ENCODE results near the gene MTMR2. TPM values are rescaled to one million over a fixed set of nuclear protein-coding genes. Genes with fewer than 3 reads are reported as not detected.

MTMR2 gene
- total RNA-seq = 10 to 100 TPM; 14.9 to 35.4 TPM

DNA sequence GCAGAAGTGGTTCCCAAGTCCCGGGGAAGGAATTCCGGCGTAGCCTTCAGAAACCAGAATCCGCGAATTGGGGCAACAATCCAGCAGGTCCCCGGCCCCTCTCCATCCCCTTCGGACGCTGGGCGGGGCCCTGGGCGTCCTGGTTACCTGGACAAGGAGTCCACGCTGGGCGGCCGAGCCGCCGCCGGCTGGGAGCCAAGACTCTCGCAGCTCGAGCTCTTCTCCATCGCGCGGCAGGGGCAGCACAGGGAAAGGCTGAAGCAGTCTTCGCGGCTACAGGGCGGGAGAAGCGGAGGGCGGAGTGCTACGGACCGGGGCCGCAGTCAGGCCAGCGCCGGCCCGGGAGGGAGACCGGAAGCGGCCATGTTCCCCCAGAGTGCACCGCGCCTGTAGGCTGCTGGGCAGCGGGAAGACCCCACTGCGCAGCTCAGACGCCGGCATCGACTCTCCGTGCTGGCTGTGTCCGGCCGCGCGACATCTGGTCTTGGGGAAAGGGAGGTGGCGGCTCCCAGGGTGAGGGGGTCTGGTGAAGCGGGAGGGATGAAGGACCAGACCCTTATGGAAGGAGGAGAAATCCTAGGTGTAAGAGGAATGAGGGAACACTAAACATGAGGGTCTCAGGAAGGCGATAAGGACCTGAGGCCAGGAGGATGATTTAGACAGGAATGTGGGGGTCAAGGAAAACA, at the start of gene MTMR2:
Gene MTMR2, minus strand, starts transcription at position 380 of the 686 bp plus-strand sequence. Its CDS starts 153 bp downstream, at position 227.
- Mint-ChIP-seq H3K9me3 (no peaks in the 10 kb centered on the region), H3K27me3 (peaks cover 3% of the 10 kb centered on the region), H3K4me3 (peak within 1 kb of the TSS; percentile 96), H3K4me1 (peaks cover 21% of the 10 kb centered on the region), H3K36me3 (ENCODE audit: low read depth) (no peaks in the 10 kb centered on the region), H3K27ac (peak within 1 kb of the TSS; percentile 98)
- ATAC-seq (replicated peaks) = peak; percentile 95

DNA sequence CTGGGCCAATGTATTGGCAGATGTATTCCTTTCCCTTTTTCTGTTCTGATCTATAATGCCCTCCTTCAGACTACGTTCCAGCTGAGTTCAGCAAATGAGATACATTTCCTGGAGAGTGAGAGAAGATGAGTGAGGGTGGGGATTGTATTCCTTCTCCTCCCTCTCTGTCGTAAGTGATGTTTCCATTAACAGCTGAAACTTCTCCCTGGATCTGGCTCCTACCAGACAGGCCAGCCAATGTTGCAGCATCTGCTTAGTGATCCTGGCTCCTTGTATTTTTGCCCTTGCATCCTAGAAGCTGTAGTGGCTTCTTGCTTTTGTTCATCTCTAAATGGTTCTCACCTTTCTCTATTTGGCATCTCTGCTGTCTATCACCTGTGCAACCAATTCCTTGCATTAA, 48.2 kb upstream of the MTMR2 start:
- no peaks in the 10 kb centered on the region for H3K27me3 Mint-ChIP-seq
- ATAC-seq (replicated peaks) = no peak
- H3K36me3 Mint-ChIP-seq (ENCODE audit: low read depth) = no peaks in the 10 kb centered on the region
- no peaks in the 10 kb centered on the region for H3K9me3 Mint-ChIP-seq
- no peak overlapping the region for H3K4me3 Mint-ChIP-seq
- H3K4me1 Mint-ChIP-seq = no peaks in the 10 kb centered on the region
- no peak overlapping the region for H3K27ac Mint-ChIP-seq

DNA sequence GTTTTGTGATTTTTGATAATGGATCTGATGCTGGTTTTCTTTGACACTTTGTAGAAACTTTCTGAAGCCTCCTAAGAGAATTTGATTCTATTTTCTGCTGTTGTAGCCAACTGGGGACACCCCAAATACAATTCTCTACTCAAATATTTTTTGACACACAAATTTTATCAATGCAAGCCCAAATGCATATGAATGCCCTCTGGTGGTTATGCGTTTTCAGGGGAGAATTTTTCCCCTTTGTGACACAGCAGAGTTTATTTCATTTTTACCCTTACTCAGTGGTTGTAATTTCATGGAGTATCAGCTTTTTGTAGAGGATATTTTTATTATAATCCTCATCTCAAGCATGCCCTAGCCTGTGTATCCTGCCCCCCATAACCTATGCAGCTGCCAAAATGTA, 44.7 kb upstream of the MTMR2 start:
- H3K36me3 Mint-ChIP-seq (ENCODE audit: low read depth) = no peaks in the 10 kb centered on the region
- H3K27me3 Mint-ChIP-seq = no peaks in the 10 kb centered on the region
- H3K4me3 Mint-ChIP-seq = no peak overlapping the region
- no peak for ATAC-seq (replicated peaks)
- no peaks in the 10 kb centered on the region for H3K4me1 Mint-ChIP-seq
- H3K27ac Mint-ChIP-seq = no peak overlapping the region
- no peaks in the 10 kb centered on the region for H3K9me3 Mint-ChIP-seq

DNA sequence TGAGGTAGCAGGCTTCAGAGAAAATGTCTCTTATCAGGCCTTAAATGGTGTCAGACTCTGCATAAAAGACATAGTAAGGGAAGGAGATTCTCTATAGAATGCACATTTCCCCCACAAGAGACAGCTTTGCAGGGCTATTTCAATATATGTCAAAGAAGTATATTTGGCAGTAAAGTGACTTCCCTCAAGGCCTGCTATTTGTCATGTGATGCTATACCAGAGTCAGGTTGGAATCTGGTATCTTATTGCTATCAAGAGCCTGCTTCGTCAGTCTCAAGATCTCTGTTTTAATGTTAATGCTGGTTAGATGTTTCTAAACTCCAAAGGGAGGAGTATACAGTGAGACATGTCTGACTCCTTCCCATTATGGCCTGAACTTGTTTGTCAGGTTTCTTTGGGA, 40.4 kb upstream of the MTMR2 start:
- H3K4me3 Mint-ChIP-seq = no peak overlapping the region
- no peak overlapping the region for H3K27ac Mint-ChIP-seq
- ATAC-seq (replicated peaks) = no peak
- no peaks in the 10 kb centered on the region for H3K9me3 Mint-ChIP-seq
- no peaks in the 10 kb centered on the region for H3K27me3 Mint-ChIP-seq
- H3K4me1 Mint-ChIP-seq = no peaks in the 10 kb centered on the region
- no peaks in the 10 kb centered on the region for H3K36me3 Mint-ChIP-seq (ENCODE audit: low read depth)

DNA sequence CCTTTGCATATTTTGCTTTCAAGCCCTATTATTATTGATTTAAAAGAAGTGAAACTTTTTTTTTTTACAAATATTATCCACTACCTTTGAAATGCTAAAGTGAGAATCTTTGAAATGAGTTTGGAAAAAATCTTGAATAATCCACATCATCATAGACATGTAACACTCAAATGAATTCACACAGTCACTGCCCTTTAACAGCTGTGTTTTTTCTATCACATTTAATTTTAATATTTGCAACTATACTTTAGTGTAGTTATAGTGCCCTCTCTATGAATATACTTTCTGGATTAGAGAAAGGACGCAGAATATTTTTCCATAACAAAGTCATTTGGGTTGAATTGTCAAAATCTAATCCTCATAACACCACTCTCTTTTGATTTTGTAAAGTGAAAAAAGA, 37.9 kb upstream of the MTMR2 start:
- Mint-ChIP-seq H3K36me3 (ENCODE audit: low read depth) (no peaks in the 10 kb centered on the region), H3K27ac (no peak overlapping the region), H3K4me3 (no peak overlapping the region), H3K27me3 (no peaks in the 10 kb centered on the region), H3K9me3 (no peaks in the 10 kb centered on the region), H3K4me1 (no peaks in the 10 kb centered on the region)
- ATAC-seq (replicated peaks) = no peak

DNA sequence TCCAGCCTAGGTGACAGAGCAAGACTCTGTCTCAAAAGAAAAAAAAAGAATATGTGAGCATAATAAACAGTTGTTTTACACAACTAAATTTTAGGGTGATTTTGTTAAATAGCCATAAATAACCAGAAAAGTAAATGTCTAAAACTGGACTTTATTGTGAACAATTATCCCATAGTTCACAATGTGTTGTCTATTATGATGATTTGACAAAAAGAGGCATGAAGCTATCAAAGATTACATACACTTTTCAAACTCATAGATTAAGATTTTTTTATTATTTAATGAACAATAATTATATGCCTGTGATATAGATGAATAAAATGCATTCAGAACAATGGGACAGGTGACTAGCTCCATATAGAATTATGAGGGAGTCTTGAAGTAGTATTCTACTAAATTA, 27.0 kb upstream of the MTMR2 start:
- Mint-ChIP-seq H3K4me1 (no peaks in the 10 kb centered on the region), H3K27me3 (no peaks in the 10 kb centered on the region), H3K27ac (no peak overlapping the region), H3K36me3 (ENCODE audit: low read depth) (no peaks in the 10 kb centered on the region), H3K9me3 (peaks cover 12% of the 10 kb centered on the region), H3K4me3 (no peak overlapping the region)
- ATAC-seq (replicated peaks) = no peak

DNA sequence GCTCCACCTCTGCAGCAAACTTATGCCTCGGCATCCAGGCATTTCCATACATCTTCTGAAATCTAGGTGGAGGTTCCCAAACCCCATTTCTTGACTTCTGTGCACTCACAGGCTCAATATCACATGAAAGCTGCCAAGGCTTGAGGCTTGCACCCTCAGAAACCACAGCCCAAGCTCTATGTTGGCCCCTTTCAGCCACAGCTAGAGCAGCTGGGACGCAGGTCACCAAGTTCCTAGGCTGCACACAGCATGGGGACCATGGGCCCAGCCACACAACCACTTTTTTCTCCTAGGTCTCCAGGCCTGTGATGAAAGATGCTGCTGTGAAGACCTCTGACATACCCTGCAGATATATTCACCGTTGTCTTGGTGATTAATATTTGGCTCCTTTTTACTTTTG, 24.7 kb upstream of the MTMR2 start:
- peaks cover 20% of the 10 kb centered on the region for H3K9me3 Mint-ChIP-seq
- no peak for ATAC-seq (replicated peaks)
- no peak overlapping the region for H3K4me3 Mint-ChIP-seq
- H3K4me1 Mint-ChIP-seq = no peaks in the 10 kb centered on the region
- H3K27me3 Mint-ChIP-seq = no peaks in the 10 kb centered on the region
- no peak overlapping the region for H3K27ac Mint-ChIP-seq
- H3K36me3 Mint-ChIP-seq (ENCODE audit: low read depth) = no peaks in the 10 kb centered on the region

DNA sequence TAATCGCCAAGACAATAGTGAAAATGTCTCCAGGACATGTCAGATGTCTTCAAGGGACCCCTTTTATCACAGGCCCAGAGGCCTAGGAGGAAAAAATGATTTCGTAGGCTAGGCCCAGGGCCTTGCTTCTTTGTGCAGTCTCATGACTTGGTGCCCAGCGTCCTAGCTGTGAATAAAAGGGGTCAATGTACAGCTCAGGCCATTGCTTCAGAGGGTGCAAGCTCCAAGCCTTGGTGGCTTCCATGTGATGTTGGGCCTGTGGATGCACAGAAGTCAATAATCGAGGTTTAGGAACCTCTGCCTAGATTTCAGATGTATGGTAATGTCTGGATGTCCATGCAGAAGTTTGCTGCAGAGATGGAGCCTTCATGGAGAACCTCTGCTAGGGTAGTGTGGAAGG, 20.7 kb upstream of the MTMR2 start:
- Mint-ChIP-seq H3K9me3 (peaks cover 20% of the 10 kb centered on the region), H3K4me1 (no peaks in the 10 kb centered on the region), H3K27me3 (no peaks in the 10 kb centered on the region), H3K4me3 (no peak overlapping the region), H3K27ac (no peak overlapping the region), H3K36me3 (ENCODE audit: low read depth) (no peaks in the 10 kb centered on the region)
- no peak for ATAC-seq (replicated peaks)

DNA sequence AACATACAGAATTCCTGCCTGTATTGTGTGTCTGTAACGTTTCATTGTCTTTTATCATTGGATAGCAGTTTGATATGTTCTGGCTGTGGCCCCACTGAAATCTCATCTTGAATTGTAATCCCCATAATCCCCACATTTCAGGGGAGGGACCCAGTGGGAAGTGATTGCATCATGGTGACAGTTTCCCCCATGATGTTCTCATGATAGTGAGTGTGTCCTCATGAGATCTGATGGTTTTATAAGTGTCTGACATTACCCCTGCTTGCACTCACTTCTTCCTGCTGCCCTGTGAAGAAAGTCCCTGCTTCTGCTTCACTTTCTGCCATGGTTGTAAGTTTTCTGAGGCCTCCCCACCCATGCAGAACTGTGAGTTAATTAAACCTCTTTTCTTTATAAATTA, 19.6 kb upstream of the MTMR2 start:
- Mint-ChIP-seq H3K27ac (no peak overlapping the region), H3K9me3 (peaks cover 16% of the 10 kb centered on the region), H3K27me3 (no peaks in the 10 kb centered on the region), H3K4me1 (no peaks in the 10 kb centered on the region), H3K4me3 (no peak overlapping the region), H3K36me3 (ENCODE audit: low read depth) (no peaks in the 10 kb centered on the region)
- ATAC-seq (replicated peaks) = no peak

DNA sequence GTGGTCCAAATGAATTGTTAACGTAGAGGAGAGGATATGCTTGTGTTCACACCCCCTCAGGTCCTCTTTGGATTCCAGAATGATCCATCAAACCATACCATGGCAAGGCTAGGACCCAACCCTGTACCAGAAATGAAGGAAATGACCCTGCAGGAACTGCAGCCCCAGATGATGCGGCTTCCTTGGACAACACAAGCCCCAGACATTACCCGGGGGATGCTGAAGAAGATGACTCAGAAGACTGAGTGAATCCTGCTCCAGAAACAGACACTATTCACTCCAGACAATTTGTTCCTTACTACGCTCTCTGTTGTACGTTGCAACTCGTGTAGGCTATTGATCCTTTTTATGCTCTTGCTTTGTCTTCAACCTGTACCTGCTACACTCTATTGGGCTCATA, 15.2 kb upstream of the MTMR2 start:
- no peak overlapping the region for H3K27ac Mint-ChIP-seq
- no peak for ATAC-seq (replicated peaks)
- H3K4me1 Mint-ChIP-seq = no peaks in the 10 kb centered on the region
- no peaks in the 10 kb centered on the region for H3K36me3 Mint-ChIP-seq (ENCODE audit: low read depth)
- no peak overlapping the region for H3K4me3 Mint-ChIP-seq
- no peaks in the 10 kb centered on the region for H3K27me3 Mint-ChIP-seq
- peaks cover 3% of the 10 kb centered on the region for H3K9me3 Mint-ChIP-seq

DNA sequence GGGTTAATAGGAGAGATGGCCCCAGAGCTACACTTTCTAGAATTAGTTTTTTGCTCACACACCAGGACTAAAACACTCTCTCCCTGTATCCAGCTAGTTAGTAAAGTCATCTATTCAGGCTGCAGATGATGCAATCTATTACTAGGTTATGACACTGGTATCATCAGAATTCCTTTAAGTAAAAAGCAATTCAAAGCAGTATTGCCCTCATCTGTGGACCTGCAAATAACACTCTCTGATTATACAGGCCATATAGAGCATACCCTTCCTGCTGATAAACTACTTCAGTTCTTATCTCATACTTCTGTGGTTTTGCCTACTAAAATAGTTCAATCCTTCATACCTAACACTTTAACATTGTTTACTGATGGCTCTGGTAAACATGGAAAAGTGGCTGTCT, 13.5 kb upstream of the MTMR2 start:
- Mint-ChIP-seq H3K36me3 (ENCODE audit: low read depth) (no peaks in the 10 kb centered on the region), H3K27me3 (no peaks in the 10 kb centered on the region), H3K4me1 (no peaks in the 10 kb centered on the region), H3K27ac (no peak overlapping the region), H3K9me3 (no peaks in the 10 kb centered on the region), H3K4me3 (no peak overlapping the region)
- no peak for ATAC-seq (replicated peaks)

DNA sequence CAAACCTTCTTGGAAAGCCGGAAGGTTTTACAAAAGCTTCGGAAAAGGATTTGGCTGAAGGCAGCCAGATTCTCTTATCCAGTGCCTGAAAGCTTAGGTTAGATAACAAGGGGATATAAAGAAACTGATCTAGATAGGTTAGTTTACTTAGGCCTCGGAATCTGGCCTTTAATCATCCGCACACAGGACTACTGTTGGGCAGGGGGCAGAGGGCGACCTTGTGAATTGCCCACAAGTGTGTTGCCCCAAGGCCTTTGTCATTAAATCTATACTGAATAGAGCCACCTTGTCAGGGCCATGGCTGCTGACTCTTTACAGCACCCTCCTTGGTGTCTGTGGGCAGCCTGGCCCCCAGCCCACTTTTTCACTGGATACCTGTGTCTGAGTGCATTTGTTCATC, 9.7 kb upstream of the MTMR2 start:
- Mint-ChIP-seq H3K27me3 (peaks cover 3% of the 10 kb centered on the region), H3K27ac (no peak overlapping the region), H3K9me3 (peaks cover 9% of the 10 kb centered on the region), H3K36me3 (ENCODE audit: low read depth) (no peaks in the 10 kb centered on the region), H3K4me3 (no peak overlapping the region), H3K4me1 (no peaks in the 10 kb centered on the region)
- no peak for ATAC-seq (replicated peaks)

DNA sequence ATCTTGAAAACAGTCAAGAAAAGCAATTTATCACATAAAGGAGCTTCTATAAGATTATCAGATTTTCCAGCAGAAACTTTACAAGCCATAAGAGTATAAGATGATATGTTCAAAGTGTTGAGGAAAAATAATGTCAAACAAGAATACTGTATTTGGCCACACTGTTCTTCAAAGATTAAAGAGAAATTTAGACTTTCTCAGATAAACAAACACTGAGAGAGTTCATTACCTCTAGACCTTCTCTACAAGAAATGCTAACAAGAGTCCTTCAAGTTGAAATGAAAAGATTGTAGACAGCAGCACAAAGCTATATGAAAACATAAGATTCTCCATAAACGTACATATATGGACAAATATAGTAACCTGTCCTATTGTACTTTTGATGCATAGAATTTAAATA, 8.0 kb upstream of the MTMR2 start:
- Mint-ChIP-seq H3K36me3 (ENCODE audit: low read depth) (no peaks in the 10 kb centered on the region), H3K27me3 (peaks cover 7% of the 10 kb centered on the region), H3K4me3 (no peak overlapping the region), H3K27ac (no peak overlapping the region), H3K9me3 (peaks cover 9% of the 10 kb centered on the region), H3K4me1 (no peaks in the 10 kb centered on the region)
- ATAC-seq (replicated peaks) = no peak

DNA sequence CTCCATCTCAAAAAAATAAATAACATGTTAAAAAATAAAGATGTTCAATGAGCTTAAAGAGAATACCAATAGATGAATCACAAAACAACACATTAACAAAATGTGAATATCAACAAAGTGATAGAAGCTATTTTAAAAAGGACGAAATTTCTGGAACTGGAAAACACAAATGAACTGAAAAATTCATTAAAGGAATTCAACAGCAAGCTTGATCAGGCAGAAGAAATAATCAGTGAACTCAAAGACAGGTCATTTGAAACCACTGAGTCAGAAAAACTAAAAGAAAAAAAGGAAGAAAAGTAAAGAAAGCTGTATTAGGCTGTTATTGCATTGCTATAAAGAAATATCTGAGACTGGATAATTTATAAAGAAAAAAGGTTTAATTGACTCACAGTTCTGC, 7.0 kb upstream of the MTMR2 start:
- no peaks in the 10 kb centered on the region for H3K4me1 Mint-ChIP-seq
- H3K27me3 Mint-ChIP-seq = peaks cover 7% of the 10 kb centered on the region
- peaks cover 9% of the 10 kb centered on the region for H3K9me3 Mint-ChIP-seq
- no peak overlapping the region for H3K4me3 Mint-ChIP-seq
- no peak overlapping the region for H3K27ac Mint-ChIP-seq
- no peaks in the 10 kb centered on the region for H3K36me3 Mint-ChIP-seq (ENCODE audit: low read depth)
- no peak for ATAC-seq (replicated peaks)

DNA sequence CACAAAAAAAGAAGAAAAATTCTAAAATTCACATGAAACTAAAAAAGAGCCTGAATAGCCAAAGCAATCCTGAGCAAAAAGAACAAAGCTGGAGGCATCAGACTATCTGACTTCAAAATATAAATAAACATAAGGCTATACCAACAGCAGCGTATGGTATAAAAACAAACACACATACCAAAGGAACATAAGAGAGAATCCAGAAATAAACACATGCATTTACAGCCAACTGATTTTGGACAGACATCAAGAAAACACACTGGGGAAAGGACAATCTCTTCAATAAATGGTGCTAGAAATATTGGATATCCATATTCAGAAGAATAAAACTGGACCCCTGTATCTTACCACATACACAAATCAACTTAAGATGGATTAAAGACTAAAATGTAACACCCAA, 2.8 kb upstream of the MTMR2 start:
- Mint-ChIP-seq H3K4me3 (no peak overlapping the region), H3K4me1 (peaks cover 21% of the 10 kb centered on the region), H3K9me3 (peaks cover 9% of the 10 kb centered on the region), H3K27ac (no peak overlapping the region), H3K36me3 (ENCODE audit: low read depth) (no peaks in the 10 kb centered on the region), H3K27me3 (peaks cover 7% of the 10 kb centered on the region)
- no peak for ATAC-seq (replicated peaks)

DNA sequence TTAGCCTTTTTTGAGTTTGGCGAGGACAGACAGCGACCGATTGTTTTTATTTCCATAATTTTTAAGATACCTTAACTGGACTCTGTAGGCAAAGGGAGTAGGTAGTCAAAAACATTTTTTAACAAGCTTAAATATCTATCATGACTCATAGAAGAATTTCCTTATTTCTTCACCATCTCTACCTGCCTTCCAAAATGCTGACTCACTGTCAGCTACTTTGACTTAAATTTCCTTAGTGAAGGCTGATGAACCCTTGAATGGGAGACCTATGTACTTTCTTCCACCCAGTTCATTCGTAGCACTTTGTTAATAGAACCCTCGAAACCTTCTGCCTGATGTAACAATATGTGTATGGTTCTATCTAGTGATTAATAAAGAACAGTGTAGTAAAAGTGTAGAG, 1.1 kb upstream of the MTMR2 start:
- Mint-ChIP-seq H3K4me1 (peaks cover 21% of the 10 kb centered on the region), H3K4me3 (peak overlapping the region; percentile 96), H3K27me3 (peaks cover 3% of the 10 kb centered on the region), H3K27ac (peak overlapping the region; percentile 98), H3K36me3 (ENCODE audit: low read depth) (no peaks in the 10 kb centered on the region), H3K9me3 (no peaks in the 10 kb centered on the region)
- no peak for ATAC-seq (replicated peaks)
